HG02884 (cell line): ENCODE measurements around the gene ZNF865.

ENCODE experiments used
- ATAC-seq: cut with Tn5 transposase; IDR thresholded peaks from one replicate; pipeline ENCODE4 v1.9.1; 2021; ENCODE audit warnings: mild to moderate bottlenecking, moderate library complexity; ENCODE audit not compliant: unreplicated experiment

The ZNF865 gene

GRCh38 chr19:55586976-55587668 lies 18.3 kb upstream of the ZNF865 start:
- peak; percentile 72 for ATAC-seq

DNA sequence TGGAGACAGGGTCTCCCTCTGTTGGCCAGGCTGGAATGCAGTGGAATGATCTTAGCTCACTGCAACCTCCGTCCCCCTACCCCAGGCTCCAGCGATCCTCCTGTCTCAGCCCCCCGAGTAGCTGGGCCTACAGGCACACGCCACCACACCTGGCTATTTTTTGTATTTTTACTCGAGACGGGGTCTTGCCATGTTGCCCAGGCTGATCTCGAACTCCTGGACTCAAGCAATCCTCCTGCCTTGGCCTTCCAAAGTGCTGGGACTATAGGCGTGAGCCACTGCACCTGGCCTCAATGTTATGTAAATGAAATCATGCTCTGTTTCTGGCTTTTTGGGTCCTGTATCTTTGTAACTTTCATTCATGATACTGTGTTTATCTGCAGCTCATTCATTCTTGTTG lies 16.7 kb upstream of the ZNF865 start:
- no peak for ATAC-seq

DNA sequence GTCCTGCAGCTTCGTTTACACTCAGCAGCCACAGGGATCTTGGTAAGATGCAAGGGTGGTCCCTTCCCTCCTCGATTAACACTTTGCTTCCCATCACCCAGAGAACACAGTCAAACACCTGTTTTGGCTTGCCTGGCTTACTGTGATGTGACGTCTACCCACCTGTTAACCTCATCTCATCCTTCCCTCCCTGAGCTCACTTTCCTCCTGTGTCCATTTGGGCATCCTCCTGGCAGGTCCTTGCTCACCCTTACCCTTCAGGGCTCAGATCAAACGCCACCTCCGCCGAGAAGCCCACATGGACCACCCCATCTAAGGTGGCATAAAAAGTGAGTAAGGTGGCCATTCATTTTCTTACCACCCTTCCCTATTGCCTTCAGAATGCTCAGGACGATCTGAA lies 15.3 kb upstream of the ZNF865 start:
- no peak for ATAC-seq

GRCh38 chr19:55590617-55591016 lies 14.8 kb upstream of the ZNF865 start:
- no peak for ATAC-seq

DNA sequence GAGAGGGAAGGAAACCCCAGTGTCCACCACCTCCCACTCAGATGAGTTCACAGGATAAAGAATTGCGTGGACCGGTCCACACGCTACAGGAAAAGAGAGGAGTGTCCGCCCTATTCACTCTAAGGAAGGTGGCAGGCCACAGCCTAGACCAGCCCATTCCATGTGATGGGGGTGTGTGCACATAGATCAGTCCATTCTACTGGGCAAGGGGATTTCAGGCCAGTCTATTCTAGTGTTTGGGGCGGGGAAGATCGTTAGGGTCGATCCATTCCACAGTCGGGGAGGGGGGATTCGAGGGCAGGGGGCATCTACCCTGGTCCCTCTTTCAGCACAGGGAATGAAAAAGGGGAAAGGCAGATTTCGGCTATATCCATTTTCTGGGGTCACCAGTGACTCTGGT lies 13.9 kb upstream of the ZNF865 start:
- ATAC-seq: no peak

GRCh38 chr19:55592391-55593090 lies 12.9 kb upstream of the ZNF865 start:
- no peak for ATAC-seq

DNA sequence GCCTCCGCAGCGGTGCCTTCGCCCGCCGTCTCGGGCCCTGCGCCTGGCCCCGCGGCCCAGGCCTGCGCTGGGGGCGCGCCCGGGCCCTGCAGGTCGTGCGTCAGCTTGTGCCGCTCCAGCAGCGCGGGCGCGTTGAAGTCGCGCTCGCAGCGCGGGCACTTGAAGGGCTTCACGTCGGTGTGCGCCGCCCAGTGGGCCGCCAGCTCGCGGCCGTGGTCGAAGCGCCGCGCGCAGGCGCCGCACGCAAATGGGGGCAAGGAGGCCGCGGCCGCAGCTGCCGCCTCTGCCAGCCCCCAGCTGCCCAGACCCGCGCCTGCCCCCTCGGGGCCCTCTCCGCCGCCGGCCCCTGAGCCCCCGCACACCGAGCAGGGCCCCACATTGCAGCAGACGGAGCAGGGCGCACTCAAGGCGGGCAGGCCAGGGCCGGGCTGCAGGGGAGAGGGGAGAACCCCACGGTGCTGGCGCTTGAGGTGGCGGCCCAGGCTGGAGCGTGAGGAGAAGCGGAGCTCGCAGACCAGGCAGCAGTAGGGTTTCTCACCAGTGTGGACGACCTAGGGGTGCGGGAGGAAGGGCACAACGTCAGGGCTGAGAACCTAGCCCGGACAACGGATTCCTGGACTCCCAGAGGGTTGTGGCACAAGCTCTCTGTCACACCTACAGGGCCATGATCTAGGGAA lies 12.2 kb upstream of the ZNF865 start:
- no peak for ATAC-seq

DNA sequence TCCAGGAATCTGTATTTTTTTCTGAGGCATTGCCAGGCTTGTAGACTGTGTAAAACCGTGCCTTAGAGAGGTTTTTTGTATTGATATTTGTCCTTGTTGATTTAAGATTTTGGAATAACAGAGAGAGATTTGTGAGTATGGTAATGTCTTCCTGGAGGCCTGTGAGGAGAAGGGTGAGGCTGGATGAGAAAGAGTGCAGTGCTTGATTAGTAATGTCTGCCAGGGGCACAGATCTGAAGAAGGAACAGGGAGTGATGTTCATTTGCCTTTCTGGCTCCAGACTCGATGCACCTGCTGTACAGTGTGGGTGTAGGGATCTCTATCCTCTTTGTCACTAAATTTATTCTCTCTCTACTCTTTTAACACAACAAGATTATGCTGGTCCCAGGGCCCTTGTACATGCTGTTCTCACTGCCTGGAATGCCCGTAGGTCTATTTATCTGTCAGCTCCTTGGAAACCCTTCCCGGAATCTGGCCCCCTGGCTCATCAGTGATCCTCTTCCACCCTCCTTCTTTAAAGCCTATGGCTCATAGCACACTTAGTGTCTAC lies 10.4 kb upstream of the ZNF865 start:
- ATAC-seq: no peak

- no peak for ATAC-seq
These were observed 9.1 kb upstream of the ZNF865 start for GRCh38 chr19:55596304-55596703.

- ATAC-seq: no peak
These were observed 7.9 kb upstream of the ZNF865 start for GRCh38 chr19:55597501-55597921.

DNA sequence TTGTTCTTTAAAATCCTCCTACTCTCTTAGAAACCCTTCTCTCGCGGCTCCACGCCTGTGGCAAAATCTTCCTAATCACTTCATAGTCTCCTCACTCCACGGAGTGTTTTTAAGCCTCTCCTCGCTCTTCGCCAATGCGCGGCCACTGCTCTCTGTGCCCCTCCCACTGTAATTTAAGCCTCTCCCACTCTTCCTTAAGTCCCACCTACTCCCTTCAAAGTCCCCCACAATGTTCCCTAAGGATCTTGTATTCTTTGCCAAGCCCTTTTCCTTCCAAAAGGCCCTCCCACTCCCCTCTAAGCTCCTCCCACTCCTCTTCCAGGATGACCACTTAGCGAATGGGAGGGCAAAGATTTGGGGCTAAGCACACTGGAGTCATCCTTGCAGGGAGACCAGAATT lies 7.4 kb upstream of the ZNF865 start:
- no peak for ATAC-seq

- ATAC-seq: peak; percentile 39
These were observed 6.6 kb upstream of the ZNF865 start for GRCh38 chr19:55598719-55599467.

- peak; percentile 39 for ATAC-seq
These were observed 6.0 kb upstream of the ZNF865 start, which contains the start of gene FIZ1 for GRCh38 chr19:55599468-55599841. Gene FIZ1, minus strand, starts transcription at chr19:55599517. Its CDS starts 1,652 bp downstream, at chr19:55597865.

- peak; percentile 36 for ATAC-seq
These were observed 5.4 kb upstream of the ZNF865 start, which contains the start of gene ZNF524 for GRCh38 chr19:55599842-55600661. Gene ZNF524, plus strand, starts transcription at chr19:55600288. Its CDS starts 1,825 bp downstream, at chr19:55602113.

GRCh38 chr19:55600662-55601028 lies 4.8 kb upstream of the ZNF865 start:
- ATAC-seq: no peak

- no peak for ATAC-seq
These were observed 4.4 kb upstream of the ZNF865 start for GRCh38 chr19:55601084-55601483.

DNA sequence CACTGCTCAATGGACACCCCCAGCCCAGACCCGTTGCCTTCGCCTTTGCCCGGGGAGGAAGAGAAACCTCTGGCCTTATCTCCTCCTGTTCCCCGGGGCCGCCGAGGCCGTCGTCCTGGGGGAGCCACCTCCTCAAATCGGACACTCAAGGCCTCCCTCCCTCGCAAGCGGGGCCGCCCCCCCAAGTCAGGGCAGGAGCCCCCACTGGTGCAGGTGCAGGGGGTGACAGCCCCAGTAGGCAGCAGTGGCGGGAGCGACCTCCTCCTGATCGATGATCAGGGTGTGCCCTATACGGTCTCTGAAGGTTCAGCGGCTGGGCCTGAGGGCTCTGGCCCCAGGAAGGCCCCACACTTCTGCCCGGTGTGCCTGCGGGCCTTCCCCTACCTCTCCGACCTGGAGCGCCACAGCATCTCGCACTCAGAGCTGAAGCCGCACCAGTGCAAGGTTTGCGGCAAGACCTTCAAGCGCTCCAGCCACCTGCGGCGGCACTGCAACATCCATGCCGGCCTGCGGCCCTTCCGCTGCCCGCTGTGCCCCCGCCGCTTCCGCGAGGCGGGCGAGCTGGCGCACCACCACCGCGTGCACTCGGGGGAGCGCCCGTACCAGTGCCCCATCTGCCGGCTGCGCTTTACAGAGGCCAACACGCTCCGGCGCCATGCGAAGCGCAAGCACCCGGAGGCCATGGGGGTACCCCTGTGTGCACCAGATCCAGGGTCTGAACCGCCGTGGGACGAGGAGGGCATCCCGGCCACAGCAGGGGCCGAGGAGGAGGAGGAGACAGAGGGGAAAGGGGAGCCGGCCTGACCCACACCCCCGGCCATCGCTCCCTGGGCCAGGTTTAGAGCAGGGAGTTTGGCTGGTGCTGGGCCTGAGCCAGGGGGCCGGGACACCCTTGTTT lies 3.1 kb upstream of the ZNF865 start:
- no peak for ATAC-seq

DNA sequence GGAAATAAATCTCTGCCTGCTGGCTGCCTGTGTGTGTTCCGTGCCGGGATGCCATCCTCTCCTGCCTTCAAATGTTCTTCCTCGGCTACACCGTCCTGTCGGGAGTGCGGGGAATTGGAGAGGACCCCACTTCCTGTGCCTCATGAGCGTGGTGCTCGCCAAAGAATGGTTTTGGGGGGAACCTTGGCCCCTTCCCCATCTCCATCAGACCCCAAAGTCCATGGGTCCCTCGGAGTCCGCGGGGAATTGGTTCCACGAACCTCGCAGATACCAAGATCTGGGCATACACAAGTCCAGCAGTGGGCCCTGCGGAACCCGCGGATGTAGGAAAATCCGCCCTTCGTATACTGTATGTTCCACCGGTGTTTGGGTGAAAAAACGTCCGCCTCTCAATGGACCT lies 2.3 kb upstream of the ZNF865 start:
- ATAC-seq: no peak
